Measurements from ENCODE around the gene EXOC2.

Gene EXOC2

GRCh38 chr6:484086-484745 is 208.7 kb downstream of the EXOC2 start:
- H3K4me1 ChIP-seq (ENCODE audit: control insufficient read depth, insufficient read depth, low read length), result no peaks in the 10 kb centered on the region
- peaks cover 15% of the 10 kb centered on the region for H3K36me3 ChIP-seq (ENCODE audit: control insufficient read depth, insufficient read depth, low read length)
- H3K9me3 ChIP-seq (ENCODE audit: control insufficient read depth, insufficient read depth, low read length), result peaks cover 8% of the 10 kb centered on the region
- no peaks in the 10 kb centered on the region for H3K27me3 ChIP-seq (ENCODE audit: control insufficient read depth, insufficient read depth, low read length)
- no peak overlapping the region for H3K9ac ChIP-seq (ENCODE audit: low read depth, low read length)
- H3K4me3 ChIP-seq (ENCODE audit: low read depth, low read length), result no peak overlapping the region

- Histone ChIP-seq H3K9me3 (ENCODE audit: control insufficient read depth, insufficient read depth, low read length) (no peaks in the 10 kb centered on the region), H3K36me3 (ENCODE audit: control insufficient read depth, insufficient read depth, low read length) (no peaks in the 10 kb centered on the region), H3K4me3 (ENCODE audit: low read depth, low read length) (no peak overlapping the region), H3K9ac (ENCODE audit: low read depth, low read length) (no peak overlapping the region), H3K4me1 (ENCODE audit: control insufficient read depth, insufficient read depth, low read length) (no peaks in the 10 kb centered on the region), H3K27me3 (ENCODE audit: control insufficient read depth, insufficient read depth, low read length) (no peaks in the 10 kb centered on the region)
These were observed 217.6 kb downstream of the EXOC2 start for GRCh38 chr6:475314-475713.

GRCh38 chr6:474453-475185 is 218.3 kb downstream of the EXOC2 start:
- no peak overlapping the region for H3K9ac ChIP-seq (ENCODE audit: low read depth, low read length)
- no peaks in the 10 kb centered on the region for H3K36me3 ChIP-seq (ENCODE audit: control insufficient read depth, insufficient read depth, low read length)
- H3K9me3 ChIP-seq (ENCODE audit: control insufficient read depth, insufficient read depth, low read length), result no peaks in the 10 kb centered on the region
- H3K4me3 ChIP-seq (ENCODE audit: low read depth, low read length), result no peak overlapping the region
- no peaks in the 10 kb centered on the region for H3K4me1 ChIP-seq (ENCODE audit: control insufficient read depth, insufficient read depth, low read length)
- H3K27me3 ChIP-seq (ENCODE audit: control insufficient read depth, insufficient read depth, low read length), result no peaks in the 10 kb centered on the region

DNA sequence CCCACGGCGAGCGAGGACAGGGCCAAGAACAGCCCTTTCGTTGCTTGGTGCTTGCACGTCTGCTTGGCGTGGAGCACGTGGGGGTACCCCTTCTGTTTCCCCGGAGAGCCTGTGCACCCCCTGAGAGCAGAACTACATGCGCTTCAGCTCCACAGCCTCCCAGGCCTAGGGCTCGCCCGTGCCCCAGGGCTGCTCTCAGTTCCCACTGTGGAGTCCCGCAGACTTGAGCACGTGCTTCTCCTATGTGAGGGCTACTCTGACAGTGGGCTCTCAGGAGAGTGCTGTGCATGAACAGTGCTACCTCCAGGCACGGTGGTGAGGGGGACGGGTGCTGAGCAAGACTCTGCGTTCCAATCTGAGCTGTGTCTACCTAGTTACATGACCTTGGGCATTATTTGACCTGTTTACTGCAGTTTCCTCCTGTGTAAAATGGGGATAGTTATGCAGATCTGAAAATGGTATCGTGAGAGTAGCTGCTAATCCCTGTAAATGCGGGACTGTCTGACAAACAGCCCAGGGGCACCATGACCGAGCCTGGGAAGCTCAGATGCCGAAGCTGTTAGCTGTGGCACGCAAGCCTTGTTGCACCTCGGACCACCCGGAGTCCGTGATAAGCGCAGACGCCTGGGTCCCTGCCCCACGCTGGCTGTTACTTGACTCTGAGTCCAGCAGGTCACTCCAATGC is 219.0 kb downstream of the EXOC2 start:
- no peaks in the 10 kb centered on the region for H3K9me3 ChIP-seq (ENCODE audit: control insufficient read depth, insufficient read depth, low read length)
- H3K4me1 ChIP-seq (ENCODE audit: control insufficient read depth, insufficient read depth, low read length), result no peaks in the 10 kb centered on the region
- no peak overlapping the region for H3K4me3 ChIP-seq (ENCODE audit: low read depth, low read length)
- no peaks in the 10 kb centered on the region for H3K36me3 ChIP-seq (ENCODE audit: control insufficient read depth, insufficient read depth, low read length)
- no peak overlapping the region for H3K9ac ChIP-seq (ENCODE audit: low read depth, low read length)
- H3K27me3 ChIP-seq (ENCODE audit: control insufficient read depth, insufficient read depth, low read length), result no peaks in the 10 kb centered on the region

GRCh38 chr6:473356-473755 is 219.6 kb downstream of the EXOC2 start:
- Histone ChIP-seq H3K4me3 (ENCODE audit: low read depth, low read length) (no peak overlapping the region), H3K36me3 (ENCODE audit: control insufficient read depth, insufficient read depth, low read length) (no peaks in the 10 kb centered on the region), H3K9ac (ENCODE audit: low read depth, low read length) (no peak overlapping the region), H3K9me3 (ENCODE audit: control insufficient read depth, insufficient read depth, low read length) (no peaks in the 10 kb centered on the region), H3K4me1 (ENCODE audit: control insufficient read depth, insufficient read depth, low read length) (no peaks in the 10 kb centered on the region), H3K27me3 (ENCODE audit: control insufficient read depth, insufficient read depth, low read length) (no peaks in the 10 kb centered on the region)

- Histone ChIP-seq H3K9ac (ENCODE audit: low read depth, low read length) (no peak overlapping the region), H3K27me3 (ENCODE audit: control insufficient read depth, insufficient read depth, low read length) (no peaks in the 10 kb centered on the region), H3K4me3 (ENCODE audit: low read depth, low read length) (no peak overlapping the region), H3K4me1 (ENCODE audit: control insufficient read depth, insufficient read depth, low read length) (no peaks in the 10 kb centered on the region), H3K36me3 (ENCODE audit: control insufficient read depth, insufficient read depth, low read length) (no peaks in the 10 kb centered on the region), H3K9me3 (ENCODE audit: control insufficient read depth, insufficient read depth, low read length) (no peaks in the 10 kb centered on the region)
These were observed 222.0 kb downstream of the EXOC2 start for GRCh38 chr6:470901-471448.

DNA sequence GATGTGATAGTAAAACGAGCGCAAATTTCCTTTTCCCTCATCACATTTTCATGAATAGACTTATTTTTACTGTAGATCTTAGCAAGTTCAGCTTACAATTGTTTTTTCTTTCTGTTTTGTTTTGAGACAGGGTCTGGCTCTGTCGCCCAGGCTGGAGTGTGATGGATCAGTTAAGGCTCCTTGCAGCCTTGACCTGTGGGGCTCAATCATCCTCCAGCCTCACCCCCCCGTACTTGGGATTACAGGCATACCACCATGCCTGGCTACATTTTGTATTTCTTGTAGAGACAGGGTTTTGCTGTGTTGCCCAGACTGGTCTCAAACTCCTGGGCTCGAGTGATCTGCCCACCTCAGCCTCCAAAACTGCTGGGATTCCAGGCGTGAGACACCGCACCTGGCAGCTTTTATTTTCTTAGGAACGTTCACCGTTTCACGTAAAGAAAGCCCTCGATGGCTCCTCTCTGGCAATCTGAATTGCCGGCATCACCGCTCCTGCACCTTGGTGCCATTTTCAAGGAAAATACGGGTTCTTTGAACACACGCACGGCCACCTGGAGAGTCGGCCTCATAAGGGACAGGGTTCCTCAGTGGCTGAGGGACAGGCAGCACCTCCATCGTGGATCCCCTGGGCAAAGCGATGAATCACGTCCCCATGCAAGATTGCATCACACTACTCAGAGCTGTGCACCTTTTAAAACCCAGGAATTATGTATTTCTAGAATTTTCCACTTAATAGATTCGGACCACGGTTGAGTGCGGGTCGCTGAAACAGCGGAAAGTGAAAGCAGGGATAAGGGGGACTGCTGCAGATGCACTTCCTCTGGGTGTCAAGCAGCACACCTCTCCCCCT is 222.7 kb downstream of the EXOC2 start:
- H3K36me3 ChIP-seq (ENCODE audit: control insufficient read depth, insufficient read depth, low read length), result no peaks in the 10 kb centered on the region
- H3K9me3 ChIP-seq (ENCODE audit: control insufficient read depth, insufficient read depth, low read length), result no peaks in the 10 kb centered on the region
- no peaks in the 10 kb centered on the region for H3K27me3 ChIP-seq (ENCODE audit: control insufficient read depth, insufficient read depth, low read length)
- H3K4me1 ChIP-seq (ENCODE audit: control insufficient read depth, insufficient read depth, low read length), result no peaks in the 10 kb centered on the region
- no peak overlapping the region for H3K4me3 ChIP-seq (ENCODE audit: low read depth, low read length)
- H3K9ac ChIP-seq (ENCODE audit: low read depth, low read length), result no peak overlapping the region

- H3K9me3 ChIP-seq (ENCODE audit: control insufficient read depth, insufficient read depth, low read length), result no peaks in the 10 kb centered on the region
- no peaks in the 10 kb centered on the region for H3K4me1 ChIP-seq (ENCODE audit: control insufficient read depth, insufficient read depth, low read length)
- no peaks in the 10 kb centered on the region for H3K36me3 ChIP-seq (ENCODE audit: control insufficient read depth, insufficient read depth, low read length)
- no peak overlapping the region for H3K4me3 ChIP-seq (ENCODE audit: low read depth, low read length)
- no peak overlapping the region for H3K9ac ChIP-seq (ENCODE audit: low read depth, low read length)
- H3K27me3 ChIP-seq (ENCODE audit: control insufficient read depth, insufficient read depth, low read length), result no peaks in the 10 kb centered on the region
These were observed 225.3 kb downstream of the EXOC2 start for GRCh38 chr6:467671-468082.

DNA sequence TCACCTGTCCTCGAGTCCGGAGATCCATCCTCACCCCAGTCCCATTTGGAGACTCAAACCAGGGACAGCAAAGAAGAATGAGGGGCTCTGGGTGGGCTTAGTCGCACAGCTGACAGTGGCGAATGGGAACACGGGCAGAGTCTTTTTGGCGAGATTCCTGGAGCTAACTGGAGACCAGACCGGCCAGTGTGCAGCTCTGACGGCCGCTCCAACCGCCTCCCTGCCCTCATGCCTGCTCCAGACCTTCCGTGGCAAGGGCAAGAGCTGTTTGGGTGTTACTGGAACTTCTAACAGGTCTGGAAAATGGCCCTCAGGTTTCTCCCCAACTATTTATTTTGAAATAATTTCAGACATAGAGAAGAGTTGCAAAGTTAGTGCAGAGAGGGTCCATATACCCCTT is 225.8 kb downstream of the EXOC2 start:
- no peaks in the 10 kb centered on the region for H3K9me3 ChIP-seq (ENCODE audit: control insufficient read depth, insufficient read depth, low read length)
- H3K4me1 ChIP-seq (ENCODE audit: control insufficient read depth, insufficient read depth, low read length), result no peaks in the 10 kb centered on the region
- no peaks in the 10 kb centered on the region for H3K36me3 ChIP-seq (ENCODE audit: control insufficient read depth, insufficient read depth, low read length)
- no peak overlapping the region for H3K4me3 ChIP-seq (ENCODE audit: low read depth, low read length)
- H3K27me3 ChIP-seq (ENCODE audit: control insufficient read depth, insufficient read depth, low read length), result no peaks in the 10 kb centered on the region
- no peak overlapping the region for H3K9ac ChIP-seq (ENCODE audit: low read depth, low read length)

DNA sequence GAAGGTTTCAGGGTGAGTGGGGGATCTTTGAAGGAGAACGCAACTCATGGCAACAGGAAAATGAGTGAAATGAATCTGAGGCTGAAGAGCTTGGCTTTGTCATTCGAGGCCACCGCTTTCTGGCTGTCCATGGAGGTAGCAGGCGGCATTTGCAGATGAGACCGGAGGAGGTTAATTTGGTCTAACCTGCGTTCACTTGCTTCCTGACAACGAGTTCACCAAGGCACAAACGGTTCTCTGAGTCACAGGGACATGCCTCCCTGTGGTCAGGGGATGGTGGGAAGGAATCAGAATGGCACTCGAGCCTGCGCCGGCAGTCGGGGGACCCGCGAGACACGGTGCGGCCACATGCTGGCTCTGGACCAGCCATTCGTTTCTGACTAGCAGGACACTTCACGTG is 226.4 kb downstream of the EXOC2 start:
- Histone ChIP-seq H3K4me3 (ENCODE audit: low read depth, low read length) (no peak overlapping the region), H3K36me3 (ENCODE audit: control insufficient read depth, insufficient read depth, low read length) (no peaks in the 10 kb centered on the region), H3K9me3 (ENCODE audit: control insufficient read depth, insufficient read depth, low read length) (no peaks in the 10 kb centered on the region), H3K9ac (ENCODE audit: low read depth, low read length) (no peak overlapping the region), H3K4me1 (ENCODE audit: control insufficient read depth, insufficient read depth, low read length) (no peaks in the 10 kb centered on the region), H3K27me3 (ENCODE audit: control insufficient read depth, insufficient read depth, low read length) (no peaks in the 10 kb centered on the region)
